ENCODE data around the gene ZFP36L1. TPM values are rescaled to one million over a fixed set of nuclear protein-coding genes. Genes with fewer than 3 reads are reported as not detected.

ZFP36L1 gene
- total RNA-seq, 1 donor from 2014 or later: 180 TPM

DNA sequence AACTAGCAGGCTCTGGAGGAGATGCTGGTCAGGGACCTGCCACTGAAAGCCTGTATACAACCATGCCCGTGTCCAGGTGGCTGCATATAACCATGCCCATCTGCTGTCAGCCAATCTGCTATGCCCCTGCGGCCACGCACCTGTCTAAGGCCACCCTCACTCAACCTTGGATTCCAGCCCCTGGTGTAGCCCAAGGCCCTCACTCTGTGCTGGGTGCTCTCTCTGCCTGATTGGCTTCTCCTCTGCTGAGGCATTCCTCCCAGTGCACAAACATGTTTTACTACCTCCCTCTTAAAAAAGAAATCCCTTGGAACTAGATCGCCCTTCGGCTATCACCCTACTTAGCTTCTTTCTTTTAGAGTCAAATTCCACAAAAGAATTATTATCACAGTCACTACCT lies 45.5 kb downstream of the ZFP36L1 start:
- Mint-ChIP-seq H3K4me3 (ENCODE audit: unreplicated experiment) (no peak overlapping the region), H3K4me1 (ENCODE audit: low read depth) (peaks cover 2% of the 10 kb centered on the region), H3K27me3 (ENCODE audit: low read depth) (peaks cover 7% of the 10 kb centered on the region), H3K36me3 (ENCODE audit: low read depth) (no peaks in the 10 kb centered on the region), H3K9me3 (ENCODE audit: low read depth) (no peaks in the 10 kb centered on the region), H3K27ac (ENCODE audit: unreplicated experiment) (no peak overlapping the region)
- TF ChIP-seq CTCF (IDR thresholded peaks at IDR 0.05): no peak
- DNase-seq (ENCODE audit: low spot score): no peak

GRCh38 chr14:68744613-68745012 lies 48.3 kb downstream of the ZFP36L1 start:
- no peak for TF ChIP-seq CTCF (IDR thresholded peaks at IDR 0.05)
- H3K4me1 Mint-ChIP-seq (ENCODE audit: low read depth): no peaks in the 10 kb centered on the region
- no peak overlapping the region for H3K4me3 Mint-ChIP-seq (ENCODE audit: unreplicated experiment)
- peaks cover 7% of the 10 kb centered on the region for H3K27me3 Mint-ChIP-seq (ENCODE audit: low read depth)
- no peaks in the 10 kb centered on the region for H3K36me3 Mint-ChIP-seq (ENCODE audit: low read depth)
- no peak for DNase-seq (ENCODE audit: low spot score)
- no peak overlapping the region for H3K27ac Mint-ChIP-seq (ENCODE audit: unreplicated experiment)
- H3K9me3 Mint-ChIP-seq (ENCODE audit: low read depth): peaks cover 4% of the 10 kb centered on the region

GRCh38 chr14:68741839-68742470 lies 50.9 kb downstream of the ZFP36L1 start:
- H3K4me3 Mint-ChIP-seq (ENCODE audit: unreplicated experiment): no peak overlapping the region
- no peak for DNase-seq (ENCODE audit: low spot score)
- TF ChIP-seq CTCF (IDR thresholded peaks at IDR 0.05): no peak

DNA sequence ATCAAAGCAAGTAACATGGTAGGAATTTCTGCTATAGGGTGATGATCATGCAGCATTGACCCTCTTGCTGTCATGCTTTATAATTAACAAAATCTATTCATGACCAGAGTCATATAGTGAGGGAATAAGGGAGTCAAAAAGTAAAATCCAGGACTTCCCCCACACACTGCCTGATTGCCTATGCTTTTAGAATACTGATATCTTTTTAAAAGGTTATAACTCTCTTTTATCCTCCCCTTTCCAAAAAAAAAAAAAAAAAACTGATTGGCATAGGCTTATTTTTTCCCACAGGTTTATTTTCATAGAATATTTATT lies 51.4 kb downstream of the ZFP36L1 start:
- no peak for DNase-seq (ENCODE audit: low spot score)
- no peak overlapping the region for H3K27ac Mint-ChIP-seq (ENCODE audit: unreplicated experiment)
- peaks cover 7% of the 10 kb centered on the region for H3K27me3 Mint-ChIP-seq (ENCODE audit: low read depth)
- no peak overlapping the region for H3K4me3 Mint-ChIP-seq (ENCODE audit: unreplicated experiment)
- H3K9me3 Mint-ChIP-seq (ENCODE audit: low read depth): peaks cover 4% of the 10 kb centered on the region
- no peak for TF ChIP-seq CTCF (IDR thresholded peaks at IDR 0.05)
- H3K36me3 Mint-ChIP-seq (ENCODE audit: low read depth): no peaks in the 10 kb centered on the region
- H3K4me1 Mint-ChIP-seq (ENCODE audit: low read depth): peaks cover 7% of the 10 kb centered on the region

More at GRCh38 chr14:68741839-68742470, 50.9 kb downstream of the ZFP36L1 start:
- Mint-ChIP-seq H3K9me3 (ENCODE audit: low read depth) (peaks cover 4% of the 10 kb centered on the region), H3K4me1 (ENCODE audit: low read depth) (peaks cover 2% of the 10 kb centered on the region), H3K36me3 (ENCODE audit: low read depth) (no peaks in the 10 kb centered on the region), H3K27ac (ENCODE audit: unreplicated experiment) (no peak overlapping the region), H3K27me3 (ENCODE audit: low read depth) (peaks cover 7% of the 10 kb centered on the region)

GRCh38 chr14:68740788-68741476 lies 51.9 kb downstream of the ZFP36L1 start:
- H3K4me3 Mint-ChIP-seq (ENCODE audit: unreplicated experiment): no peak overlapping the region
- H3K9me3 Mint-ChIP-seq (ENCODE audit: low read depth): peaks cover 4% of the 10 kb centered on the region
- H3K36me3 Mint-ChIP-seq (ENCODE audit: low read depth): no peaks in the 10 kb centered on the region
- H3K27me3 Mint-ChIP-seq (ENCODE audit: low read depth): peaks cover 7% of the 10 kb centered on the region
- DNase-seq (ENCODE audit: low spot score): no peak
- H3K4me1 Mint-ChIP-seq (ENCODE audit: low read depth): peaks cover 12% of the 10 kb centered on the region
- H3K27ac Mint-ChIP-seq (ENCODE audit: unreplicated experiment): no peak overlapping the region
- no peak for TF ChIP-seq CTCF (IDR thresholded peaks at IDR 0.05)
